ENCODE results near the gene AGL.
"Not testable (repeated sequence)": the region's sequence is repeated elsewhere in the genome, so short reads cannot be mapped to it uniquely, and the experiment has no call there.

- TF ChIP-seq CTCF (conservative IDR thresholded peaks at IDR 0.05; ENCODE audit: low read depth, low read length); EZH2 (IDR thresholded peaks at IDR 0.05; ENCODE audit: borderline replicate concordance, low read depth, low read length, poor library complexity, severe bottlenecking): not testable (repeated sequence)
Measured at GRCh38 chr1:99972066-99972465, 121.9 kb downstream of the AGL start.
